Measurements from ENCODE around the gene TRPM3.

The TRPM3 gene

DNA sequence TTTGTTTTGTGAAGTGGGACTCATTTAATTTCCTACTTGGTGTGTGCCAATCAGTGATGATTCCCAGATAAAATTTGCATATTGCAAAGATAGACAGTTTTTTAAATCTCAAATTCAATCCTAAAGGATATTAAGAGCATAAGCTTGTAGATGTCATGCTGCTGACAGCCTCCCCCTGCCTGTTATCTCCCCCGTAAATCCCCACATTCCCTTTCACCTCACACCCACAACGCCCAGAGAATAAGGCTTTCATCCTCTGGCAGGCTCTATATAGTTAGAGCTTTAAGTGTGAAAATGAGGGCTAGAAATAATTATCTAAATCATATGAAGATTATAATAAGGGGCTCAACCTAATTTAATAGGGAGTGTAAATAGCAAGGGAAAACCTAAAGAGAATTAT is 265.0 kb downstream of the TRPM3 start:
- TF ChIP-seq, protein P1, sequence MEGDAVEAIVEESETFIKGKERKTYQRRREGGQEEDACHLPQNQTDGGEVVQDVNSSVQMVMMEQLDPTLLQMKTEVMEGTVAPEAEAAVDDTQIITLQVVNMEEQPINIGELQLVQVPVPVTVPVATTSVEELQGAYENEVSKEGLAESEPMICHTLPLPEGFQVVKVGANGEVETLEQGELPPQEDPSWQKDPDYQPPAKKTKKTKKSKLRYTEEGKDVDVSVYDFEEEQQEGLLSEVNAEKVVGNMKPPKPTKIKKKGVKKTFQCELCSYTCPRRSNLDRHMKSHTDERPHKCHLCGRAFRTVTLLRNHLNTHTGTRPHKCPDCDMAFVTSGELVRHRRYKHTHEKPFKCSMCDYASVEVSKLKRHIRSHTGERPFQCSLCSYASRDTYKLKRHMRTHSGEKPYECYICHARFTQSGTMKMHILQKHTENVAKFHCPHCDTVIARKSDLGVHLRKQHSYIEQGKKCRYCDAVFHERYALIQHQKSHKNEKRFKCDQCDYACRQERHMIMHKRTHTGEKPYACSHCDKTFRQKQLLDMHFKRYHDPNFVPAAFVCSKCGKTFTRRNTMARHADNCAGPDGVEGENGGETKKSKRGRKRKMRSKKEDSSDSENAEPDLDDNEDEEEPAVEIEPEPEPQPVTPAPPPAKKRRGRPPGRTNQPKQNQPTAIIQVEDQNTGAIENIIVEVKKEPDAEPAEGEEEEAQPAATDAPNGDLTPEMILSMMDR (IDR thresholded peaks at IDR 0.05; ENCODE audit: insufficient read depth, low read depth, low read length, missing control alignments), result no peak
- no peak overlapping the region for H3K4me3 ChIP-seq (ENCODE audit: low read depth, low read length)
- DNase-seq (ENCODE audit: low read depth), result no peak

DNA sequence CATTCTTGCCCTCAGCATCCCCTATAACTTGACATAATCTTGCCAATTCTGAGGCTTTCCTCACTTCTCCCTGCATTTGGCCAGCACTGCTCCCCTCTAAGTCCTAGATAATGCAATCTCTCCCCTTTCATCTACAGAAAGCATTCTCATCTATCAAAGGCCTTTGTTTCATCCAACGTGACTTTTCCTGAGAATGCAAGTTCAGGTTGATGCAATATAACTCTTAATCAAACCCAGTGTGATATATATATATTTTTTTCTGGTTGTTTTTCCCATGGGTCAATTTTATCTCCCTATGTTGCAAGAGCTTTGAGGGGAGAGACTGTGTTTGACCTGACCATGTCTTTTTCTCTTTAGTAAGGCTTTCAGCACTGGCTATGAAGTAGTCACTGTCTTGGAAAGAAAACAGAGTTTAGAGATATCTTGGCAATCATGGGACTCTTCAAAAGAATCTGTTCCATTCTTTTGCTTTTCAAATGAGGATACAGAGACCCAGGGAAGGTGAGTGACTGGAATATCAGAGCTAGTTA is 268.6 kb downstream of the TRPM3 start:
- TF ChIP-seq, protein P1 (IDR thresholded peaks at IDR 0.05; ENCODE audit: insufficient read depth, low read depth, low read length, missing control alignments), result no peak
- no peak overlapping the region for H3K4me3 ChIP-seq (ENCODE audit: low read depth, low read length)
- no peak for DNase-seq (ENCODE audit: low read depth)

DNA sequence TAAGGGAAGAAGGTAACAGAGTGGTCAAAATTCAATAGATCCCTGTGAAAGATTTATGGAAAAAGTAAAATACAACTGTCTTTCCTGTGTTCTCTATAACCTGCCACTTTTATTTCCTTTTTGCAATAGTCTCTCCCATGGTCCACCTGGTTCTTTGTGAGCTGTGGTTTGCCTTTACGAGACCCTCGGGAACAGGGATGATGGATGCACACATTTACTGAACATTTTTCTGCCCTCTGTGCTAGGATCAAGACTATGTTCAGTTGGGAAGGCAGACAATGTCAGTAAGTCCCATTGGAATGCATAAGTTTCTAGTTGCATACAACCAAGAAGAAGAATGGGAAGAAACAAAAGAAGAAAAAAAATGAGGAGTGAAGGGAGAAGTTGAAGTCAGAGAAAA is 281.2 kb downstream of the TRPM3 start:
- TF ChIP-seq, protein P1 (IDR thresholded peaks at IDR 0.05; ENCODE audit: insufficient read depth, low read depth, low read length, missing control alignments), result no peak
- no peak for DNase-seq (ENCODE audit: low read depth)
- no peak overlapping the region for H3K4me3 ChIP-seq (ENCODE audit: low read depth, low read length)

DNA sequence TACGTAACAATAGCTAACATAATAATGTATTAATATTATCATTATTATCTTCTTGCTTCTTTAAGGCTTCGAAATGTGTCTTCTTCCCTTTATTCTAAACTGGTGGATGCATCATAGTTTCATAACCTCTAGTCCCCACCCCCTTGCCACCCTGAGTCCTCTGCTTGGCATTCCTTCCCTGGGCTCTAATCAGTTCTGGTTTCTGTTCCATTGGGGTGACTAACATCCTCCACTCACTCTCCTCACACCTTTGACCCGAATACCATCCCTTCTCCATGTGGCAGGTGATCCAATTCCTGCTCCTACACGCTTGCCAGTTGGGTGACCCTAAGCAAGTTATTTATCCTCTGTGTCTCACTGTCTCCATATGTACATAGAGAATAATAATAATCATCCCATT is 286.1 kb downstream of the TRPM3 start:
- no peak for DNase-seq (ENCODE audit: low read depth)
- TF ChIP-seq, protein P1 (IDR thresholded peaks at IDR 0.05; ENCODE audit: insufficient read depth, low read depth, low read length, missing control alignments), result no peak
- no peak overlapping the region for H3K4me3 ChIP-seq (ENCODE audit: low read depth, low read length)

DNA sequence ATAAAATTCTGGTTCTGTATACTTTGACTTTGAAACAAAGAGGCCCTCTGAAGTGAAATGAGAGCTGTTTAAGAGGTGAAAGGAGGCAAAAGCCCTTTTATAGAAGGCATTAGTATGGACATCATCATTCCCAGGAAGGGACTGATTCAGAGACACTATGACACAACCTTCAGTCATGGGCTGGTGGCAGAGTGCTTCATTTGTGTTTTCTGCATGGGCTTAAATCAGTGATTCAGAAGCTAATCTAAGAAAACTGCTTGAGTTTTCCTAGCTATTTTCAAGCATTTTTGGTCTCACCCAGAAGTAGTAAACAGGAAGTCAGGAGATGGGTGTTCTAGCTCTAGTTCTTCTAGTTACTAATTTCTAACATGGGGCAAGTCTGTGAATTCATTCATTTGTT is 288.9 kb downstream of the TRPM3 start:
- no peak overlapping the region for H3K4me3 ChIP-seq (ENCODE audit: low read depth, low read length)
- TF ChIP-seq, protein P1 (IDR thresholded peaks at IDR 0.05; ENCODE audit: insufficient read depth, low read depth, low read length, missing control alignments), result no peak
- no peak for DNase-seq (ENCODE audit: low read depth)

DNA sequence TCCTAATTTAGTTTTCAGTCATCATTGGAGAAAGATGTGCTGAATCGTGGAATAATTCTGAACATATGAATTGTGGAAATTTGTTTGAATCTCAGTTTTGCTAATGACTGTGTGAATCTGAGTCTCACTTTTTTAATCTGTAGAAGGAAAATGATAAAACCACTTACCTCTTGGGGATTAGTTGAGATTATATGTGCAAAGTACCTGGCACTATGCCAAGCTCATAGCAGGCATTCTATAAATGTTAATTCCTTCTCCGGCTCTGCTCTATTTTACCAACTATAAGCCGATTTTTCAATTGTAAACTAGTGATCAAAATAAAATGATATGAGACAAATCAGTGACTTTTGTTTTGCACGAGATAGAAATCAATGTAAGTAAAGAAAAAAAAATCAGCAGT is 290.8 kb downstream of the TRPM3 start:
- no peak for DNase-seq (ENCODE audit: low read depth)
- H3K4me3 ChIP-seq (ENCODE audit: low read depth, low read length), result no peak overlapping the region
- TF ChIP-seq, protein P1 (IDR thresholded peaks at IDR 0.05; ENCODE audit: insufficient read depth, low read depth, low read length, missing control alignments), result no peak

DNA sequence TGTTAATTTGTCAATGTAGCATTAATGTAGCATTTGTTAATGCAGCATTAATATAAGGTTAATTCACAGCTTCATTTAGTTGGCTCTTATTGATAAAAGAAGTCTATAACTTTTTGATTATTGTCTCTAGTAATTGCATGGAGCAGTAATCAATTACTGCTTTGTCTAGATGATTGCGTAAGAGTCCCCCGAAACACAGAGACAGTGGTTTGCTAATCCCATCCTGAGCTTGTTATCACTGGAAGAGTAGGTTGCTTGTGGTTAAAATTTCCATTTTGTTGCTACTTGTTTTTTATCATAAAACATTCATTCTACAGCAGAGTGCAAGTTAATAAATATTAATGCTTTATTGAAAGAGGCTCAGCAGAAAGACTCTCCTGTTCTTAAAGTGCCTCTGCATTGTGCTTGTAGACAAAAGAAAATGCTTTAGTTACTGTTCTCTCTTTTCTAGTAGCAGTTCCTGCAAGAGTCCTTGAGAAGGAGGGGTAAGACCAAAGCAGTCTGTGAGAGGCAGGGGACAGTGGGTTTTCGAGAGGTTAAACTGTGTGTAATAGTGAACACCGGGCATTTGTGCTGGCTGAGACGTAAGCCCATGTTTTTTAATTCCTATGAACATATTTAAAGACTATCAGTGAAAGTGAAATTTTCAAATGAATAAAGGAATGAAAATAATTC is 291.7 kb downstream of the TRPM3 start:
- TF ChIP-seq, protein P1 (IDR thresholded peaks at IDR 0.05; ENCODE audit: insufficient read depth, low read depth, low read length, missing control alignments), result no peak
- DNase-seq (ENCODE audit: low read depth), result no peak
- H3K4me3 ChIP-seq (ENCODE audit: low read depth, low read length), result no peak overlapping the region
